ENCODE data around the gene GRIK1.

Gene GRIK1

DNA sequence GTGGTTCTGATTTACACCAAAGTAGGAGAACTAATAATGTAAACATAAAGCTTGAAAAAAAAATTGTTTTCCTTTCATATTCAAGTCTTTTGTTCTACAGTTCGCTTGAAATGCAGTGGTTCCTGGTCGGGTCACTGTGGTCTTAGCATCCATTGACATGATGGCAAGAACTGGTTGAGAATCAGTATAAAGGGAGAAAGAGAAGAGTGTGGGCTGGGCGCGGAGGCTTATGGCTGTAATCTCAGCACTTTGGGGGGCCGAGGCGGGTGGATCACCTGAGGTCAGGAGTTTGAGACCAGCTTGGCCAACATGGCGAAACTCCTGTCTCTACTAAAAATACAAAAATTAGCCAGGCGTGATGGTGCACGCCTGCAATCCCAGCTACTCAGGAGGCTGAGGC, 390.2 kb downstream of the GRIK1 start:
- TF ChIP-seq, protein P1, sequence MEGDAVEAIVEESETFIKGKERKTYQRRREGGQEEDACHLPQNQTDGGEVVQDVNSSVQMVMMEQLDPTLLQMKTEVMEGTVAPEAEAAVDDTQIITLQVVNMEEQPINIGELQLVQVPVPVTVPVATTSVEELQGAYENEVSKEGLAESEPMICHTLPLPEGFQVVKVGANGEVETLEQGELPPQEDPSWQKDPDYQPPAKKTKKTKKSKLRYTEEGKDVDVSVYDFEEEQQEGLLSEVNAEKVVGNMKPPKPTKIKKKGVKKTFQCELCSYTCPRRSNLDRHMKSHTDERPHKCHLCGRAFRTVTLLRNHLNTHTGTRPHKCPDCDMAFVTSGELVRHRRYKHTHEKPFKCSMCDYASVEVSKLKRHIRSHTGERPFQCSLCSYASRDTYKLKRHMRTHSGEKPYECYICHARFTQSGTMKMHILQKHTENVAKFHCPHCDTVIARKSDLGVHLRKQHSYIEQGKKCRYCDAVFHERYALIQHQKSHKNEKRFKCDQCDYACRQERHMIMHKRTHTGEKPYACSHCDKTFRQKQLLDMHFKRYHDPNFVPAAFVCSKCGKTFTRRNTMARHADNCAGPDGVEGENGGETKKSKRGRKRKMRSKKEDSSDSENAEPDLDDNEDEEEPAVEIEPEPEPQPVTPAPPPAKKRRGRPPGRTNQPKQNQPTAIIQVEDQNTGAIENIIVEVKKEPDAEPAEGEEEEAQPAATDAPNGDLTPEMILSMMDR (IDR thresholded peaks at IDR 0.05; ENCODE audit: borderline replicate concordance, insufficient read depth, low read depth, low read length), result no peak
- no peak overlapping the region for H3K4me3 ChIP-seq (ENCODE audit: low read depth, low read length)

GRCh38 chr21:29547998-29548397, 391.8 kb downstream of the GRIK1 start:
- TF ChIP-seq, protein P1 (IDR thresholded peaks at IDR 0.05; ENCODE audit: borderline replicate concordance, insufficient read depth, low read depth, low read length), result no peak
- H3K4me3 ChIP-seq (ENCODE audit: low read depth, low read length), result no peak overlapping the region

DNA sequence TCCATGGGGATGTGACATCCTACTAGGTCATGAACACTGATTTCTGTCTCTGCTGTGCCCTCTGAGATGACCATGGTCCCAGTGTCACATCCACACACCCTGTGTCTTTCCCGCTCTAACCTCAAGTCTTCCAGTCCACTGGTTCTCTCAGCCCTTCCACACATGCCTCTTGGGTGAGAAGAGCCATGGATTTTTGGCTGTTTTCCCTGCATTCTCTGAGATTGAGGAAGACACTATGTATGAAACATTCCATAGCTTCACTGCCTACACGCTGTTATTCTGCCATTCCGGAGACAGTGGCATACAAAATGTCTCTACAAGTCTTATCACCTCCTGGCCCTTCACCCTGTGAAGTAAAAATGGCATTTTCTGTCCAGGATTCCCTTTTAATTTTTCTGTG, 393.7 kb downstream of the GRIK1 start:
- no peak overlapping the region for H3K4me3 ChIP-seq (ENCODE audit: low read depth, low read length)
- TF ChIP-seq, protein P1 (IDR thresholded peaks at IDR 0.05; ENCODE audit: borderline replicate concordance, insufficient read depth, low read depth, low read length), result no peak

DNA sequence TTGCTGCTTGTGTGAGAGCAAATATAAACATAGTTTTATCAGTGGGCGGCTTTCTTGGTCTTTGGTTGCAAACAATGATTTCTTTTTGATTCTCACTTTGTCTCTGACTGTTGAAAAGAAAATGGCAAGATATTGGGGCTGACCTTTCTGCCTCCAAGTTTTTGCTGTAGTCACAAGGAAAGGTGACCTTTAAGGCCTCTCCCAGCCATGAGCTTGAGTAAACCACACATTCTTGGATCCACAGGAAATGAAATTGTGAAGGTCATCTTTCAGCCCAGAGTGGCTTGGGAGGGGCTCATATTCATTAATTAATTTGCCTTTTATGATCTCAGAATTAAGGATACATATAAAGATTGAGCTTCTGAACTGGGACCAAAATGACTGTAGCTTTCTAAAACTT, 399.5 kb downstream of the GRIK1 start:
- H3K4me3 ChIP-seq (ENCODE audit: low read depth, low read length), result no peak overlapping the region
- TF ChIP-seq, protein P1 (IDR thresholded peaks at IDR 0.05; ENCODE audit: borderline replicate concordance, insufficient read depth, low read depth, low read length), result no peak

GRCh38 chr21:29538115-29538514, 401.7 kb downstream of the GRIK1 start:
- TF ChIP-seq, protein P1 (IDR thresholded peaks at IDR 0.05; ENCODE audit: borderline replicate concordance, insufficient read depth, low read depth, low read length), result no peak
- no peak overlapping the region for H3K4me3 ChIP-seq (ENCODE audit: low read depth, low read length)

GRCh38 chr21:29534448-29534847, 405.3 kb downstream of the GRIK1 start:
- H3K4me3 ChIP-seq (ENCODE audit: low read depth, low read length), result no peak overlapping the region
- TF ChIP-seq, protein P1 (IDR thresholded peaks at IDR 0.05; ENCODE audit: borderline replicate concordance, insufficient read depth, low read depth, low read length), result no peak

GRCh38 chr21:29529139-29529538, 410.7 kb downstream of the GRIK1 start:
- H3K4me3 ChIP-seq (ENCODE audit: low read depth, low read length), result no peak overlapping the region
- TF ChIP-seq, protein P1 (IDR thresholded peaks at IDR 0.05; ENCODE audit: borderline replicate concordance, insufficient read depth, low read depth, low read length), result no peak

Data from GM12875 (cell line).